CD4-positive, alpha-beta memory T cell (primary cell): ENCODE data around the gene AK8. TPM values are rescaled to one million over a fixed set of nuclear protein-coding genes. Genes with fewer than 3 reads are reported as not detected.

Experiments
- CTCF ChIA-PET: fragments of 350-600 bp; sonication (Branson Sonifier 250); formaldehyde crosslinking; loops from one replicate; lab custom pipeline; 2021; ENCODE audit warnings: inconsistent platforms; ENCODE audit not compliant: partially characterized antibody; lab: Charles Lee
- POLR2A ChIA-PET: fragments of 350-600 bp; sonication (Branson Sonifier 250); formaldehyde crosslinking; loops from one replicate; lab custom pipeline; 2021; ENCODE audit not compliant: partially characterized antibody; lab: Charles Lee
- DNase-seq, 5 donors: peaks; one replicate each; pipeline versions ENCODE4 v3.0.0 to v3.0.0-alpha.2; 2020 to 2022; ENCODE audit warnings: mixed read lengths in 1 of 5
- H3K27ac ChIP-seq: one replicate; pipeline ENCODE4 v1.7.0; 2013; ENCODE audit warnings: low read depth, low read length
- H3K27me3 ChIP-seq: 2 replicates; pipeline ENCODE4 v1.7.0; 2013; ENCODE audit warnings: mild to moderate bottlenecking, low read length, moderate library complexity; ENCODE audit not compliant: insufficient read depth
- H3K36me3 ChIP-seq: 2 replicates; pipeline ENCODE4 v1.7.0; 2013; ENCODE audit warnings: mild to moderate bottlenecking, low read length, moderate library complexity; ENCODE audit not compliant: insufficient read depth
- H3K4me1 ChIP-seq: 2 replicates; pipeline ENCODE4 v1.7.0; 2013; ENCODE audit warnings: mild to moderate bottlenecking, low read length, moderate library complexity; ENCODE audit not compliant: insufficient read depth
- H3K4me3 ChIP-seq, 2 donors: one replicate each; pipeline ENCODE4 v1.7.0; 2013; ENCODE audit warnings: low read length in 2 of 2, mild to moderate bottlenecking in 1 of 2
- H3K9me3 ChIP-seq, 2 donors: one replicate each; pipeline ENCODE4 v1.7.0; 2013; ENCODE audit warnings: low read length in 2 of 2, control low read depth in 1 of 2; ENCODE audit not compliant: control insufficient read depth in 1 of 2
- H3K27ac Mint-ChIP-seq, 7 donors: one replicate each; pipeline ENCODE4 v1.8.0; 2020 to 2021; ENCODE audit warnings: mixed read lengths in 7 of 7, mild to moderate bottlenecking in 6 of 7, inconsistent platforms in 3 of 7, moderate library complexity in 3 of 7
- H3K27me3 Mint-ChIP-seq, 2 donors: one replicate each; pipeline ENCODE4 v1.8.0; 2020 to 2021; ENCODE audit warnings: mixed read lengths in 2 of 2
- H3K36me3 Mint-ChIP-seq, 2 donors: one replicate each; pipeline ENCODE4 v1.8.0; 2020 to 2021; ENCODE audit warnings: mixed read lengths in 2 of 2, inconsistent platforms in 1 of 2, mild to moderate bottlenecking in 1 of 2
- H3K4me1 Mint-ChIP-seq, 4 donors: one replicate each; pipeline ENCODE4 v1.8.0; 2020 to 2021; ENCODE audit warnings: mixed read lengths in 4 of 4, mild to moderate bottlenecking in 1 of 4
- H3K4me3 Mint-ChIP-seq, 8 donors: one replicate each; pipeline ENCODE4 v1.8.0; 2020 to 2021; ENCODE audit warnings: mixed read lengths in 8 of 8, mild to moderate bottlenecking in 7 of 8, moderate library complexity in 6 of 8, inconsistent platforms in 3 of 8
- H3K9me3 Mint-ChIP-seq, 8 donors: one replicate each; pipeline ENCODE4 v1.8.0; 2020 to 2021; ENCODE audit warnings: mixed read lengths in 8 of 8, mild to moderate bottlenecking in 5 of 8, inconsistent platforms in 3 of 8, moderate library complexity in 1 of 8
- intact Hi-C: fragments of 100-400 bp; cut with micrococcal nuclease; formaldehyde crosslinking; loops from one replicate; pipeline ENCODE4 v1.15.1; 2023
- polyA plus RNA-seq, 2 donors: library from polyadenylated mRNA; unstranded; fragments of 300-500 nt; fragmentation: Illumina TruSeq; gene quantifications; one replicate each; pipeline ENCODE4 v1.2.3, GENCODE V29; 2021
- total RNA-seq, 2 experiments: library from RNA; stranded (reverse); gene quantifications; one replicate each; pipeline ENCODE4 v1.2.3, GENCODE V29; 2021

The AK8 gene
- total and polyA plus RNA-seq, 4 experiments from 2014 or later = 0.28 TPM; not detected in 3

DNA sequence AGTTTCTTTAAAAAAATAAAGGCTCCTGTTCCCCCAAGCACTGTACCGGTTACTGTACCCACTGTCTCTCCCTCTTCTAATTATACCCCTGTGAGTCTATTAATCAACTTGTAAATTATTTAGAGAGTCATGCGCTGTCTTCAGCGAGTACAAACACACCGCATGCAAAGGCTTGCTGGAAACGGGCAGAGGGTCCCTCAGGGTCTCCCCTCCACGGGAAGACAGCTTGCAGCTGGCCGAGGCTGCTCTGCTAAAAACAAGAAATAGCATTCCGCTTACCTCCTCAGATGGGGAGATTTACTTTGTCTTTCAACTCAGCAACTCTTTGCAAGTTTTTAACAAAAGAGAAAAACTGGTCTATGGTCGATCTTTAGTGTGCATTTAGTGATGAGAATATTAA is 71.8 kb downstream of the AK8 start:
- peaks cover 0 to 1% (median 0%) of the 10 kb centered on the region in 8 donors for H3K9me3 Mint-ChIP-seq
- intact Hi-C loops = no loop called here
- no peak overlapping the region for H3K4me3 Mint-ChIP-seq
- no peak for DNase-seq
- no peaks in the 10 kb centered on the region for H3K36me3 Mint-ChIP-seq
- H3K27me3 Mint-ChIP-seq = peaks cover 11 to 52% of the 10 kb centered on the region in 2 donors
- no peaks in the 10 kb centered on the region for H3K36me3 ChIP-seq
- CTCF ChIA-PET = interaction anchor here (2.2 kb wide), 1 partner anchor 394 kb away, joined by 5 read pairs; no protein-coding TSS in a partner anchor
- no peaks in the 10 kb centered on the region for H3K4me1 ChIP-seq
- H3K27me3 ChIP-seq = no peaks in the 10 kb centered on the region
- no peak overlapping the region for H3K27ac ChIP-seq
- no peaks in the 10 kb centered on the region for H3K9me3 ChIP-seq
- no peak overlapping the region for H3K27ac Mint-ChIP-seq
- H3K4me1 Mint-ChIP-seq = peaks cover 2 to 13% (median 6%) of the 10 kb centered on the region in 4 donors
- no peak overlapping the region for H3K4me3 ChIP-seq
- POLR2A ChIA-PET = no interaction called here

DNA sequence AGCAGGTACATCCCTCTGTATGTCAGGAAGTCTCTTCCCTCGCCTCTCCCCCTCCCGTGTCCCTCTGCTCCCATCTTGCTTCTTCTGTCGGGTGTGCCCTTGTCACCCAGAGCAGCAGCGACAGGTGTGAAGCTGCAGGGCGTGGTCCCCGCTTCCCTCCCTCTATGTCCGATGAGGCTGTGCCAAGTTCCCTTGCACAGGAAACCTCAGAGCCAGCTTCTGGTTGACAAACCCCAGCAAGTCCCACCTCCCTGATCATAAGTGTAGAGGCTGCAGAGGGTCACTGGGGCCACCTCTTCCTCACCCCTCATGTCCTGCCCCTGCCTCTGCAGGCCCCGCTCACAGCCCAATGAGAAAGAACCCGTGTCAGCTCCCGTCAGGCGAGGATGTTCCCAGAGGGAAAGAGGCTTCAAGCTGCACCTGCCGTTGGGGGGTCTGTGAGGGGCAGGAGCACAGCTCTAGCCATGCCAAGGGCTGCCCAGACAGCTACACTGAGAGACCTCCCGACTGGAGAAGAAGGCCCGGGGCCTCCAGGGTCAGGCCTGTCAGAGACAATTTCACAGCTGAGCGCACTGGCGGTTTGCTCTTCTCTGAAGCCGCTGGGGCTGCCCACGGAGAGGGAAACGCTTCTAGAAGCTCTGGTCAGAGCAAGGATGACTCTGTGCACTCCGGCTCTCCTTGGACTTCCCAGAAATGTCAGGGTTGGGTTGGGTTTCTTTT is 73.3 kb downstream of the AK8 start:
- peaks cover 4% of the 10 kb centered on the region for H3K4me1 ChIP-seq
- Mint-ChIP-seq H3K27ac (no peak overlapping the region), H3K4me1 (peaks cover 4 to 18% (median 9%) of the 10 kb centered on the region in 4 donors), H3K27me3 (peaks cover 15 to 49% of the 10 kb centered on the region in 2 donors), H3K36me3 (no peaks in the 10 kb centered on the region), H3K4me3 (peak overlapping the region in 1 of 8 donors; percentile 27), H3K9me3 (peaks cover 0 to 1% (median 0%) of the 10 kb centered on the region in 8 donors)
- no peak overlapping the region for H3K4me3 ChIP-seq
- H3K36me3 ChIP-seq = no peaks in the 10 kb centered on the region
- no peaks in the 10 kb centered on the region for H3K27me3 ChIP-seq
- intact Hi-C loops = no loop called here
- no peak overlapping the region for H3K27ac ChIP-seq
- ChIA-PET CTCF (no interaction called here), POLR2A (no interaction called here)
- DNase-seq = no peak
- H3K9me3 ChIP-seq = no peaks in the 10 kb centered on the region

DNA sequence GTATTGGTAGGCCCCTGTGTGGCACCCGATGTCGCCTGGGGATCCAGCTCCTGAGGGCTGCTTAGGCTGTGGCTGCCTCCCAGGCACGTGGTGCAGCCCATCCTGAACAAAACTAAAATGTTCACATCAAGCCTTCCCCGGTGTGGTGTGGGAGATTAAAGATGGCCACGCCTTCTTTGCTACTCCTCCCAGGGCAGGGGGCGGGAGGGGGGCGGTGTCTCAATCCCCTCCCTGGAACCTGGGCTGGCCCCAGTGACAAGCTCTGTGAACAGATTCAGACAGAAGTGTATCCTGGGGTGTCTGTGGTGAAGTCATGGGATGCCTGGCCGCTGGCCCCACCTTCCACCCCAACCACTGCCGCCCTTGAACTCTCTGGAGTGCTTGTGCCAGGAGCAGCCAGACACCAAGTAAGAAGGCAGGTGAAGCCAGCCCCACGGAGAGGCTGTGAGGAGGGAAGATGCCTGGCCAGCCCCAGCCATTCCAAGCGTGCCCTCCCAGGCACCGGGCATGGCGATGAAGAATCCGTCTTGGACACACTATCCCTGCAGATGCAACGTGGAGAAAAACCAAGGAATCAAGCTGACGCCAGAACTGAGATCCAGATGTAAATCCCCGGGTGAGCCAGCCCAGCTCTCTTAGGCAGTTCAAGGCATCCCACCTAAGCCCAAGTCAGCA is 75.8 kb downstream of the AK8 start:
- no peak overlapping the region for H3K27ac ChIP-seq
- no peaks in the 10 kb centered on the region for H3K36me3 ChIP-seq
- no peak overlapping the region for H3K4me3 ChIP-seq
- ChIA-PET POLR2A (no interaction called here), CTCF (no interaction called here)
- H3K4me1 ChIP-seq = peaks cover 7% of the 10 kb centered on the region
- H3K36me3 Mint-ChIP-seq = no peaks in the 10 kb centered on the region
- H3K4me1 Mint-ChIP-seq = peaks cover 4 to 18% (median 9%) of the 10 kb centered on the region in 4 donors
- no peaks in the 10 kb centered on the region for H3K9me3 ChIP-seq
- DNase-seq = no peak
- H3K9me3 Mint-ChIP-seq = peaks cover 0 to 1% (median 0%) of the 10 kb centered on the region in 8 donors
- intact Hi-C loops = no loop called here
- H3K4me3 Mint-ChIP-seq = no peak overlapping the region
- no peak overlapping the region for H3K27ac Mint-ChIP-seq
- H3K27me3 Mint-ChIP-seq = peaks cover 13 to 40% of the 10 kb centered on the region in 2 donors
- no peaks in the 10 kb centered on the region for H3K27me3 ChIP-seq

DNA sequence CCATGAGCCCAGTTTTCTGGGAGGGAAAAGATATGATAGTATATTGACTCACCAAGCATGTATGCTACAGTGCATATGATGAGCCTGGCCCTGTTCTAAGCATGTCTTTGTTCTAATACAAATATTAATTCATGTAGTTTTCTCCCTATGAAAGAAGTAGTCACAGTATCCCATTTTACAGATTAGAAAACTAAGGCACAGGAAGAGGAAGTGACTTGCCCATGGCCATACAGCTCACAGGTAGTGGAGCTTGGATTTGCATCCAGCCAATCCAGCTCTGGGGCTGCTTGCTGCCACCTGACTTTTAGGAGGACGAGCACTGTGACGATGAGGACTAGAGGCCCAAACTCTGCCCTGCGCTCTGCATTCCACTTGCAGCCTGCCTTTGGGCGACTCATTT is 76.4 kb downstream of the AK8 start:
- ChIA-PET CTCF (no interaction called here), POLR2A (no interaction called here)
- no peak overlapping the region for H3K27ac ChIP-seq
- H3K27me3 ChIP-seq = no peaks in the 10 kb centered on the region
- intact Hi-C loops = no loop called here
- H3K4me1 ChIP-seq = peaks cover 7% of the 10 kb centered on the region
- Mint-ChIP-seq H3K9me3 (peaks cover 0 to 1% (median 0%) of the 10 kb centered on the region in 8 donors), H3K4me3 (no peak overlapping the region), H3K4me1 (peaks cover 4 to 18% (median 9%) of the 10 kb centered on the region in 4 donors), H3K27me3 (peaks cover 13 to 41% of the 10 kb centered on the region in 2 donors), H3K36me3 (no peaks in the 10 kb centered on the region), H3K27ac (no peak overlapping the region)
- no peaks in the 10 kb centered on the region for H3K36me3 ChIP-seq
- no peaks in the 10 kb centered on the region for H3K9me3 ChIP-seq
- no peak for DNase-seq
- no peak overlapping the region for H3K4me3 ChIP-seq

DNA sequence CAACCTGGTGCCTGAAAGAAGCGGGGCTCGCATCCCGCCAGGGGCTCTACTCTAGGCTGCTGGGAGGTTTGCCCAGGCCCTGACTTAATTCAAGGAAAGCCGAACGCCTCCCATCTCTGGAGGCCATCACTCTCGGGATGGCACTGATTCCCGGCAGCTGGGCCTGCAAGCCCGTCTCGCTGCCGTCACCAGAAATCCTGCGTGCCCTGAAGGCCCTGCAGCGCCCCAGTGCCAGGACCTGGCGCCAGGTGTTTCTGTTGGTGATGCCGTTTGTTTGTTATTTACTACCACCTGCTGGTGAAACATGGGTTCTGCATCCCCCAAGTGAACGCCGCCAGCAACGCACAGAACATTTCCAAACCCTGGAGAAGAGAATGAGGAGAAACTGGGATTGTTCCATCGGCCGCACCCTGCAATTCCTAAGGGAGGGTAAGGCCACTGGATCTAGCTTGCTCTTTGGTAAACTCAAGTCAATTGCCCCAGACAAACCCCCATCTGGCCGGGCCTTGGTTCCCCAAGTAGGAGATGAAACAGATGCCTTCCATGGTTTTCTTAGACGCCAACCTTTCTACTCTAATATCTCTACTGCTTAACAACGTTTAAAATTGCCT is 77.9 kb downstream of the AK8 start:
- Histone ChIP-seq H3K4me3 (no peak overlapping the region), H3K36me3 (no peaks in the 10 kb centered on the region), H3K27ac (no peak overlapping the region), H3K4me1 (peaks cover 7% of the 10 kb centered on the region), H3K9me3 (no peaks in the 10 kb centered on the region), H3K27me3 (no peaks in the 10 kb centered on the region)
- Mint-ChIP-seq H3K4me1 (peaks cover 4 to 17% (median 9%) of the 10 kb centered on the region in 4 donors), H3K27me3 (peaks cover 16 to 46% of the 10 kb centered on the region in 2 donors), H3K9me3 (peaks cover 0 to 1% (median 0%) of the 10 kb centered on the region in 8 donors), H3K4me3 (no peak overlapping the region), H3K27ac (peak overlapping the region in 1 of 7 donors; percentile 6), H3K36me3 (no peaks in the 10 kb centered on the region)
- CTCF ChIA-PET = interaction anchor here (0.9 to 3.6 kb wide), 5 partner anchors 12 to 292 kb away, joined by 3 to 23 read pairs (median 3); no protein-coding TSS in a partner anchor
- intact Hi-C loops = loop anchor here (1.0 kb wide), 2 partner anchors 31 to 106 kb away; no protein-coding TSS in a partner anchor
- peak; percentile 65 to 70 (median 68) for DNase-seq
- POLR2A ChIA-PET = no interaction called here

DNA sequence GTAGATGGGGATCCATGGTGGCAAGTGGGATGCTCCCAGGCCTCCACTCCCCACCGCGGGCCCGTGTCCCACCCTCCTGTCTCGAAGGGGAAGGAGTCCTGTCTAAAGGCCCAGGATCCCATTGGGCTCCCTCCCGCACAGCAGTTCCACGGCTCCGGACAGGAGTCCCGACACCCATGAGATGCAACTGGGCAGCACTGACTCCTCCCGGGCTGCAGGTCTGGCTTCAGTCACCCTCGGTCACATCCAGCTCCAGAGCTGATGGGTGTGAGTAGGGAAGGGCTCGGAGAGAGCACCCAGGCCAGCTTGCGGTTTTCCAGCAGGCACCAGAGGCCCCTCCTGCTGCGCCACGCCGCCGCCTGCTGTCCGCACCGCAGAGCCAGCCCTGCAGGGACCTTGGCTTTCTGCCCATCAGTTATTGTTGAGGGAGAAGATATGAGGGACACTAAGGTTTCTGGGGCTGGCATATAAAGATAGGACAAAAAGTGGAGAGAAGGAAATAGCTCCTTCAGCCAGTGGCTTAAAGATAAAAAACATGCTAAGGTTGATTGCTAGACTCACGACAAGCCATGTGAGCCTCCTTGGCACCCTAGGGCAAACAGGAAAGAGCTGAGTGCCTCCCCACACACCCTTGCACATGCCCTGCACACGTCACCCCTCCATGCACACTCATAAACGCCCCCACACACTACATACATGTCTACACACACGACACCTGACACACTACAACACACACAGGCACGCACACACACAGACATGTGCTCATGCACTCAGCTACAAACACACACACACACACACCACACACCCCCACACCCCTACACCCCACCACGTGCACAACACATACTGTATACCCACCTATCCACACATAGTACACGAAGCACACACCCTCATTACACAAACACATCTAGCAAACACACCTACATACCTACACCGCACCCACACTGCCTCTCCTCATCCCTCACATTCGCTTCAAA is 79.0 kb downstream of the AK8 start:
- Histone ChIP-seq H3K4me3 (no peak overlapping the region), H3K9me3 (no peaks in the 10 kb centered on the region), H3K27ac (no peak overlapping the region), H3K27me3 (no peaks in the 10 kb centered on the region), H3K4me1 (peaks cover 7% of the 10 kb centered on the region), H3K36me3 (no peaks in the 10 kb centered on the region)
- ChIA-PET POLR2A (no interaction called here), CTCF (interaction anchor here (0.7 to 3.6 kb wide), 5 partner anchors 11 to 386 kb away, joined by 3 to 23 read pairs (median 4); no protein-coding TSS in a partner anchor)
- intact Hi-C loops = no loop called here
- Mint-ChIP-seq H3K4me3 (no peak overlapping the region), H3K4me1 (peaks cover 1 to 7% (median 4%) of the 10 kb centered on the region in 4 donors), H3K27me3 (peaks cover 21 to 47% of the 10 kb centered on the region in 2 donors), H3K36me3 (no peaks in the 10 kb centered on the region), H3K9me3 (peaks cover 0 to 1% (median 0%) of the 10 kb centered on the region in 8 donors), H3K27ac (no peak overlapping the region)
- no peak for DNase-seq
